ACC112 (cell line): Measurements from ENCODE around the gene SESN1.

Experiments used
- H2AFZ ChIP-seq: fragments of 200-600 bp; sonication (generic); one replicate; pipeline ENCODE4 v1.6.0; 2017; ENCODE audit warnings: antibody characterized with exemption, low read length; ENCODE audit not compliant: unreplicated experiment
- H3K27ac ChIP-seq: fragments of 200-600 bp; sonication (generic); 2 replicates; pipeline ENCODE4 v1.5.1; 2014; ENCODE audit warnings: low read depth, mild to moderate bottlenecking, antibody characterized with exemption, low read length, moderate library complexity
- H3K27me3 ChIP-seq: fragments of 200-600 bp; sonication (generic); 2 replicates; pipeline ENCODE4 v1.6.1; 2014; ENCODE audit warnings: mild to moderate bottlenecking, antibody characterized with exemption, low read length, moderate library complexity, mixed read lengths; ENCODE audit not compliant: insufficient read depth
- H3K36me3 ChIP-seq: fragments of 200-600 bp; sonication (generic); 2 replicates; pipeline ENCODE4 v1.6.1; 2016; ENCODE audit warnings: mild to moderate bottlenecking, antibody characterized with exemption, low read length, moderate library complexity, mixed read lengths; ENCODE audit not compliant: insufficient read depth
- H3K4me1 ChIP-seq: fragments of 200-600 bp; sonication (generic); one replicate; pipeline ENCODE4 v1.6.1; 2016; ENCODE audit warnings: low read length, mixed read lengths; ENCODE audit not compliant: insufficient read depth, unreplicated experiment, control insufficient read depth
- H3K4me3 ChIP-seq: fragments of 200-600 bp; sonication (generic); 2 replicates; pipeline ENCODE4 v1.5.1; 2014; ENCODE audit warnings: mild to moderate bottlenecking, low read depth, low read length
- H3K79me2 ChIP-seq: fragments of 200-600 bp; sonication (generic); one replicate; pipeline ENCODE4 v1.6.0; 2016; ENCODE audit warnings: low read length; ENCODE audit not compliant: control insufficient read depth, unreplicated experiment, insufficient read depth

SESN1 gene

GRCh38 chr6:109081516-109082187 is 13.0 kb downstream of the SESN1 start:
- no peak overlapping the region for H3K27ac ChIP-seq
- no peak overlapping the region for H2AFZ ChIP-seq
- no peak overlapping the region for H3K4me3 ChIP-seq

GRCh38 chr6:109081026-109081425 is 13.6 kb downstream of the SESN1 start:
- Histone ChIP-seq H3K27me3 (no peaks in the 10 kb centered on the region), H3K27ac (no peak overlapping the region), H2AFZ (no peak overlapping the region), H3K79me2 (no peaks in the 10 kb centered on the region), H3K4me1 (peaks cover 5% of the 10 kb centered on the region), H3K36me3 (no peaks in the 10 kb centered on the region), H3K4me3 (no peak overlapping the region)

More at GRCh38 chr6:109081516-109082187, 13.0 kb downstream of the SESN1 start:
- no peaks in the 10 kb centered on the region for H3K27me3 ChIP-seq
- no peaks in the 10 kb centered on the region for H3K79me2 ChIP-seq
- peaks cover 5% of the 10 kb centered on the region for H3K4me1 ChIP-seq
- H3K36me3 ChIP-seq: no peaks in the 10 kb centered on the region

- H3K4me1 ChIP-seq: peaks cover 5% of the 10 kb centered on the region
- no peaks in the 10 kb centered on the region for H3K36me3 ChIP-seq
- H3K4me3 ChIP-seq: no peak overlapping the region
- H3K27ac ChIP-seq: no peak overlapping the region
- no peak overlapping the region for H2AFZ ChIP-seq
- no peaks in the 10 kb centered on the region for H3K79me2 ChIP-seq
- H3K27me3 ChIP-seq: no peaks in the 10 kb centered on the region
Measured at GRCh38 chr6:109079981-109080380, 14.7 kb downstream of the SESN1 start.

DNA sequence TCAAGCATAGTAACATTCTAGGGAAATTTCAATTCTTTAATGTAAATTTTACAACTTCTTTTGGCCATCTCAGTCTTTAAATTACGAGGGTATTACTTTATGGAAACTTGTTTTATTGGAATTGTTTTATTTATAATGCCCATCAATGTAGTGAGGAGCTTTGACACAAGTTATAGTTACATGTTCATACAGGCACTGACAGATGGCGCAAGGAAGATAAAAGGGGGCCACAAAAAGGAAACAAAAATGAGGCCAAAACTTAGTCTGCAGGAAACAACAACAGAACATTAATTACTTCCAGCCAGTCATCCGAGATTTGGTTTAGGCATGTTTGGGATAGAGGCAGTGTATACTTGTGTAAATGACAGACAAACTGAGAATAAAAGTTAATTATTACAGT is 18.3 kb downstream of the SESN1 start:
- H2AFZ ChIP-seq: no peak overlapping the region
- H3K4me3 ChIP-seq: no peak overlapping the region
- no peaks in the 10 kb centered on the region for H3K79me2 ChIP-seq
- no peak overlapping the region for H3K27ac ChIP-seq
- H3K27me3 ChIP-seq: no peaks in the 10 kb centered on the region
- no peaks in the 10 kb centered on the region for H3K36me3 ChIP-seq
- peaks cover 4% of the 10 kb centered on the region for H3K4me1 ChIP-seq

DNA sequence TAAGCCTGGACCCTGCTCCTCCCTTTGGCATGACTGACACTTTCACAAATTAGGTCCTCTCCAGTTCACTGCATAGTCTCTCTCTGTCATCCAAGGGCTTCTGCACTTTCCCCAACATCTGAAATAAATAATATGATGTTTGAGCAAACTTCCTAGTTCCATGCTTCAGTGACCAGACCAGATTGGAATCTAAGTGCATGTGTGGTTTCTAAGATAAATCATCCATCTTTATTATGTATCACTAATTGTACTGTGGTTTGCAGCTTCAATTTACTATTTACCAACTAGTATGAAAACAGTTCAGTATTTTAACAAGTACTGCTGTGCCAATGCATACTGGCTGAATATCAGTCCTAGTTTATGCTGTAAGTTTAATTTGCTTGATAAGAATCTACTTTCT is 18.7 kb downstream of the SESN1 start:
- H3K27ac ChIP-seq: no peak overlapping the region
- H3K27me3 ChIP-seq: no peaks in the 10 kb centered on the region
- H3K36me3 ChIP-seq: no peaks in the 10 kb centered on the region
- no peak overlapping the region for H3K4me3 ChIP-seq
- H2AFZ ChIP-seq: no peak overlapping the region
- H3K4me1 ChIP-seq: peaks cover 4% of the 10 kb centered on the region
- H3K79me2 ChIP-seq: no peaks in the 10 kb centered on the region

DNA sequence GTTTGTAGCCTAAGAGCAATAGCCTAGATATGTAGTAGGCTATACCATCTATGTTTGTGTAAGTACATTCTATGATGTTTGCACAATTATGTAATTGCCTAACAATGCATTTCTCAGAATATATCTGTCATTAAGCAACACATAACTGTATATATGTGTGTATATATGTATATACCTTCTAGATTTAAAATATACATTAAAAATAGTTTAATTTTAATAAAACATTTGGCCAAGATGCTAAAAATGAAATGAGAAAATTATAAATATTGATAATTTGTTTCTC is 20.6 kb downstream of the SESN1 start:
- Histone ChIP-seq H3K4me3 (no peak overlapping the region), H3K4me1 (peaks cover 4% of the 10 kb centered on the region), H3K27ac (no peak overlapping the region), H3K27me3 (no peaks in the 10 kb centered on the region), H2AFZ (no peak overlapping the region), H3K36me3 (no peaks in the 10 kb centered on the region), H3K79me2 (no peaks in the 10 kb centered on the region)

GRCh38 chr6:109073344-109074132 is 21.1 kb downstream of the SESN1 start:
- H3K27ac ChIP-seq: no peak overlapping the region
- H3K79me2 ChIP-seq: no peaks in the 10 kb centered on the region
- no peak overlapping the region for H3K4me3 ChIP-seq
- H3K27me3 ChIP-seq: no peaks in the 10 kb centered on the region
- H2AFZ ChIP-seq: no peak overlapping the region
- H3K4me1 ChIP-seq: peaks cover 4% of the 10 kb centered on the region
- no peaks in the 10 kb centered on the region for H3K36me3 ChIP-seq

DNA sequence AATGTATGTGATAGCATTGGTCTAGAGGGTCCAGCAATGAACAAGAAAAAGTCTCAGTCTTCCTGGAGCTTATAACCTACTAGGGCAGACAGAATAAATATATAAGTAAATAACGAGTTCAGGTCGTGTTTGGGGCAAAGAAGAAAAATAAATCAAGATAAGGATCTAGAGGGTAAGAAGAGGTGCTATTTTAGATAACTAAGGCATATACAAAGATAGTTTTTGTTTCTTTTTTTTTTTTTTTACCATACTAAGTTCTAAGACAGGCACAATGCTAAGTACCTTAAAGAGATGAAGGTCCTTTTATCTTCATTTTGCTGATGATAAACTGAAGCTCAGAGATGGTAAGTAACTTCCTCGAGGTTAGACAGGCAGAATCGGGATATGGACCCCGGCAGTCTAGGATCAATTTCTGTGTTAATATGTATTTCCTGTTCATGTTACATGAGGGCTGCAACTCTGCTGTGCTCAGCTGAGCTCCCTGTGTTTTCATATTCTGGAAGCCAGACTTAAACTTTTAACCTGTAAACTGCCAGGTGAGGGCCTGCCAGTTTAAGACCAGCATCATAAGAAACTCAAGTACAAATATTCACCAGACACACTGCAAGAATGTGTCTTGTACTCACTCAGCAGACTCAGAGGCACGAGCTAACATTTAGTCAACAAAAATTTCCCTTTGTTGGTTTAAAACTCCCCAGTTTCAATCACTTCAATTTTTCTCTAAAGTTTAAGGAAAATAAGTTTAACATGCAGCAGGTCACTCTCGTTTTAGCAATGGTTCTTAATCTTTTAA is 23.3 kb downstream of the SESN1 start:
- Histone ChIP-seq H3K4me3 (no peak overlapping the region), H2AFZ (no peak overlapping the region), H3K79me2 (no peaks in the 10 kb centered on the region), H3K4me1 (peaks cover 4% of the 10 kb centered on the region), H3K36me3 (no peaks in the 10 kb centered on the region), H3K27ac (no peak overlapping the region), H3K27me3 (no peaks in the 10 kb centered on the region)

DNA sequence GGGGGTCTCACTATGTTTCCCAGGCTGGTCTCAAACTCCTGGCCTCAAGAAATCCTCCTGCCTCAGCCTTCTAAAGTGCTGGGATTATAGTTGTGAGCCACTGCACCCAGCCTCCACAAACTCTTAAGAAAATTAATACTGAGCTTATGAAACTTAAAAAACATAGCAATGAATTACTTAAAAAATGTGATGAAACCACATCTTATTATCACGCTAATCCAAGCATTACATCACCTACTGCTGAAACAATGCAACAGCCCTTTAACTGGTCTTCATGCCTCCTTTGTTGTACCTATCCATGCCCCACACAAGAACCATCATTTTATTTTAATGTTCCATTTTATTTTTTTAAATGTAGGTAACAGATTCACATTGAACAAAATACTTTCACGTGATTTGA is 24.9 kb downstream of the SESN1 start:
- no peaks in the 10 kb centered on the region for H3K36me3 ChIP-seq
- H3K79me2 ChIP-seq: no peaks in the 10 kb centered on the region
- H3K27me3 ChIP-seq: no peaks in the 10 kb centered on the region
- no peak overlapping the region for H3K4me3 ChIP-seq
- H3K27ac ChIP-seq: no peak overlapping the region
- H2AFZ ChIP-seq: no peak overlapping the region
- peaks cover 4% of the 10 kb centered on the region for H3K4me1 ChIP-seq

GRCh38 chr6:109062767-109063352 is 31.8 kb downstream of the SESN1 start:
- Histone ChIP-seq H3K27ac (no peak overlapping the region), H3K4me3 (no peak overlapping the region), H3K79me2 (no peaks in the 10 kb centered on the region), H3K27me3 (no peaks in the 10 kb centered on the region), H3K4me1 (peaks cover 16% of the 10 kb centered on the region), H2AFZ (no peak overlapping the region), H3K36me3 (no peaks in the 10 kb centered on the region)
